Activated T-helper 17 cell treated with anti-CD3 and anti-CD28 coated beads, Interleukin-2, amount 50 U/mL, for 72 hours (primary cell): ENCODE measurements around the gene DHRS1. TPM values are rescaled to one million over a fixed set of nuclear protein-coding genes. Genes with fewer than 3 reads are reported as not detected.

Experiments
- ATAC-seq: fragments of 150-1000 bp; cut with Tn5 transposase; replicated peaks from 2 replicates; pipeline ENCODE4 v1.10.0; 2021; ENCODE audit warnings: mild to moderate bottlenecking, moderate library complexity
- H3K27ac Mint-ChIP-seq: one replicate; pipeline ENCODE4 v1.8.0; 2022; ENCODE audit warnings: mixed read lengths
- H3K27me3 Mint-ChIP-seq: one replicate; pipeline ENCODE4 v1.8.0; 2022; ENCODE audit warnings: mixed read lengths
- H3K36me3 Mint-ChIP-seq: one replicate; pipeline ENCODE4 v1.8.0; 2022; ENCODE audit warnings: low read depth, mild to moderate bottlenecking, mixed read lengths
- H3K4me1 Mint-ChIP-seq: one replicate; pipeline ENCODE4 v1.8.0; 2022; ENCODE audit warnings: mixed read lengths
- H3K4me3 Mint-ChIP-seq: one replicate; pipeline ENCODE4 v1.8.0; 2022; ENCODE audit warnings: mild to moderate bottlenecking, mixed read lengths
- H3K9me3 Mint-ChIP-seq: one replicate; pipeline ENCODE4 v1.8.0; 2022; ENCODE audit warnings: mixed read lengths
- total RNA-seq, 2 donors: library from RNA; stranded (reverse); gene quantifications; one replicate each; pipeline ENCODE4 v1.2.3, GENCODE V29; 2022

The DHRS1 gene
- total RNA-seq, 2 donors from 2014 or later, result 12.6 to 14.2 TPM

GRCh38 chr14:24289649-24290280 is 9.8 kb downstream of the DHRS1 start:
- peak overlapping the region; percentile 49 for H3K4me3 Mint-ChIP-seq
- no peak overlapping the region for H3K27ac Mint-ChIP-seq
- H3K27me3 Mint-ChIP-seq, result no peaks in the 10 kb centered on the region
- H3K4me1 Mint-ChIP-seq, result peaks cover 16% of the 10 kb centered on the region
- peaks cover 60% of the 10 kb centered on the region for H3K36me3 Mint-ChIP-seq
- peak; percentile 100 for ATAC-seq
- H3K9me3 Mint-ChIP-seq, result no peaks in the 10 kb centered on the region

- peaks cover 16% of the 10 kb centered on the region for H3K4me1 Mint-ChIP-seq
- H3K36me3 Mint-ChIP-seq, result peaks cover 38% of the 10 kb centered on the region
- no peaks in the 10 kb centered on the region for H3K27me3 Mint-ChIP-seq
- H3K27ac Mint-ChIP-seq, result no peak overlapping the region
- ATAC-seq, result no peak
- no peaks in the 10 kb centered on the region for H3K9me3 Mint-ChIP-seq
- no peak overlapping the region for H3K4me3 Mint-ChIP-seq
These were observed 12.6 kb downstream of the DHRS1 start for GRCh38 chr14:24286996-24287395.

- no peak for ATAC-seq
- Mint-ChIP-seq H3K4me1 (peaks cover 12% of the 10 kb centered on the region), H3K36me3 (peaks cover 21% of the 10 kb centered on the region), H3K9me3 (no peaks in the 10 kb centered on the region), H3K27ac (no peak overlapping the region), H3K27me3 (no peaks in the 10 kb centered on the region), H3K4me3 (no peak overlapping the region)
These were observed 14.2 kb downstream of the DHRS1 start for GRCh38 chr14:24285351-24285750.

- no peak overlapping the region for H3K27ac Mint-ChIP-seq
- H3K27me3 Mint-ChIP-seq, result no peaks in the 10 kb centered on the region
- H3K4me3 Mint-ChIP-seq, result no peak overlapping the region
- no peaks in the 10 kb centered on the region for H3K9me3 Mint-ChIP-seq
- H3K36me3 Mint-ChIP-seq, result peaks cover 14% of the 10 kb centered on the region
- peaks cover 13% of the 10 kb centered on the region for H3K4me1 Mint-ChIP-seq
- no peak for ATAC-seq
These were observed 15.0 kb downstream of the DHRS1 start for GRCh38 chr14:24284501-24285035.

GRCh38 chr14:24283796-24284460 is 15.7 kb downstream of the DHRS1 start:
- ATAC-seq, result no peak
- H3K9me3 Mint-ChIP-seq, result no peaks in the 10 kb centered on the region
- H3K27me3 Mint-ChIP-seq, result no peaks in the 10 kb centered on the region
- peaks cover 19% of the 10 kb centered on the region for H3K4me1 Mint-ChIP-seq
- no peak overlapping the region for H3K27ac Mint-ChIP-seq
- no peak overlapping the region for H3K4me3 Mint-ChIP-seq
- peaks cover 9% of the 10 kb centered on the region for H3K36me3 Mint-ChIP-seq

- peaks cover 24% of the 10 kb centered on the region for H3K4me1 Mint-ChIP-seq
- peaks cover 3% of the 10 kb centered on the region for H3K36me3 Mint-ChIP-seq
- no peak for ATAC-seq
- H3K27ac Mint-ChIP-seq, result no peak overlapping the region
- H3K4me3 Mint-ChIP-seq, result no peak overlapping the region
- H3K9me3 Mint-ChIP-seq, result peaks cover 3% of the 10 kb centered on the region
- H3K27me3 Mint-ChIP-seq, result no peaks in the 10 kb centered on the region
These were observed 16.8 kb downstream of the DHRS1 start for GRCh38 chr14:24282736-24283135.

- Mint-ChIP-seq H3K27ac (peak overlapping the region; percentile 27), H3K4me1 (peaks cover 30% of the 10 kb centered on the region)
These were observed 17.9 kb downstream of the DHRS1 start for GRCh38 chr14:24281636-24282035.

GRCh38 chr14:24280797-24281460 is 18.7 kb downstream of the DHRS1 start:
- Mint-ChIP-seq H3K4me1 (peaks cover 30% of the 10 kb centered on the region), H3K27me3 (no peaks in the 10 kb centered on the region), H3K9me3 (peaks cover 3% of the 10 kb centered on the region), H3K36me3 (no peaks in the 10 kb centered on the region), H3K27ac (peak overlapping the region; percentile 77), H3K4me3 (no peak overlapping the region)
- no peak for ATAC-seq

More at GRCh38 chr14:24281636-24282035, 17.9 kb downstream of the DHRS1 start:
- Mint-ChIP-seq H3K4me3 (no peak overlapping the region), H3K9me3 (peaks cover 3% of the 10 kb centered on the region), H3K36me3 (no peaks in the 10 kb centered on the region), H3K27me3 (no peaks in the 10 kb centered on the region)
- ATAC-seq, result no peak

GRCh38 chr14:24279301-24280186 is 20.0 kb downstream of the DHRS1 start:
- Mint-ChIP-seq H3K36me3 (no peaks in the 10 kb centered on the region), H3K4me1 (peaks cover 36% of the 10 kb centered on the region), H3K4me3 (peak overlapping the region; percentile 41), H3K9me3 (peaks cover 3% of the 10 kb centered on the region), H3K27ac (peak overlapping the region; percentile 77), H3K27me3 (no peaks in the 10 kb centered on the region)
- peak; percentile 96 for ATAC-seq

- no peak for ATAC-seq
- peaks cover 46% of the 10 kb centered on the region for H3K4me1 Mint-ChIP-seq
- H3K9me3 Mint-ChIP-seq, result peaks cover 3% of the 10 kb centered on the region
- H3K4me3 Mint-ChIP-seq, result peak overlapping the region; percentile 41
- H3K36me3 Mint-ChIP-seq, result no peaks in the 10 kb centered on the region
- no peaks in the 10 kb centered on the region for H3K27me3 Mint-ChIP-seq
- peak overlapping the region; percentile 9 for H3K27ac Mint-ChIP-seq
These were observed 21.2 kb downstream of the DHRS1 start for GRCh38 chr14:24278424-24278823.

GRCh38 chr14:24277606-24278321 is 21.8 kb downstream of the DHRS1 start:
- no peak for ATAC-seq
- peak overlapping the region; percentile 41 for H3K4me3 Mint-ChIP-seq
- H3K27ac Mint-ChIP-seq, result peak overlapping the region; percentile 9
- no peaks in the 10 kb centered on the region for H3K27me3 Mint-ChIP-seq
- no peaks in the 10 kb centered on the region for H3K36me3 Mint-ChIP-seq
- peaks cover 48% of the 10 kb centered on the region for H3K4me1 Mint-ChIP-seq
- peaks cover 3% of the 10 kb centered on the region for H3K9me3 Mint-ChIP-seq

- Mint-ChIP-seq H3K27ac (peak overlapping the region; percentile 12), H3K4me3 (no peak overlapping the region), H3K27me3 (no peaks in the 10 kb centered on the region), H3K36me3 (no peaks in the 10 kb centered on the region), H3K4me1 (peaks cover 54% of the 10 kb centered on the region), H3K9me3 (peaks cover 3% of the 10 kb centered on the region)
- ATAC-seq, result no peak
These were observed 22.5 kb downstream of the DHRS1 start for GRCh38 chr14:24277071-24277470.

- H3K27me3 Mint-ChIP-seq, result no peaks in the 10 kb centered on the region
- peaks cover 46% of the 10 kb centered on the region for H3K4me1 Mint-ChIP-seq
- peaks cover 6% of the 10 kb centered on the region for H3K36me3 Mint-ChIP-seq
- peak overlapping the region; percentile 97 for H3K4me3 Mint-ChIP-seq
- ATAC-seq, result peak; percentile 81
- H3K9me3 Mint-ChIP-seq, result peaks cover 3% of the 10 kb centered on the region
- peak overlapping the region; percentile 40 for H3K27ac Mint-ChIP-seq
These were observed 25.5 kb downstream of the DHRS1 start for GRCh38 chr14:24274101-24274543.
